ENCODE data around the gene PIEZO1. TPM values are rescaled to one million over a fixed set of nuclear protein-coding genes. Genes with fewer than 3 reads are reported as not detected.

PIEZO1 gene
- total RNA-seq, 1 donor from 2014 or later, result 37.7 TPM

DNA sequence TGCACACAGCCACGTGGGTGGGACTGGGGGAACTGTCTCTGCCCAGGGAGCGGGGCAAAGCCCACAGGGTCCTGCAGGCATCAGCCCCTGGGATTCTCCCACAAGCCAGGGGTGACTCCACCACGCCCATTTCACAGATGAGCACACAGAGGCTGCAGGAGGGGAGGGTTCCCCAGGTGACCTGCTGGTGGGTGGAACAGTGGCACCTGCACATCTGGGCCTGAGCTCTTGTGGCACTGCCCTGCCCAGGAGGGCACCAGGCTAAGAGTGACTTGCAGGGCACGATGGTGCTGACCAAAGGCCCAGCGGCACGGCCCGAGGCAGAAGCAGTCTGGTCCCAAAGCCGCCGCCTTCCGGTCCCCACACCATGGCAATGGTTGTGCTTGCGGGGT, 23.9 kb downstream of the PIEZO1 start:
- no peak overlapping the region for H3K27ac Mint-ChIP-seq
- no peak for DNase-seq (ENCODE audit: low spot score, unreplicated experiment)
- H3K27me3 Mint-ChIP-seq, result no peaks in the 10 kb centered on the region
- H3K9me3 Mint-ChIP-seq (ENCODE audit: low read depth), result no peaks in the 10 kb centered on the region
- H3K4me3 Mint-ChIP-seq (ENCODE audit: low read depth), result no peak overlapping the region
- TF ChIP-seq, protein P1, sequence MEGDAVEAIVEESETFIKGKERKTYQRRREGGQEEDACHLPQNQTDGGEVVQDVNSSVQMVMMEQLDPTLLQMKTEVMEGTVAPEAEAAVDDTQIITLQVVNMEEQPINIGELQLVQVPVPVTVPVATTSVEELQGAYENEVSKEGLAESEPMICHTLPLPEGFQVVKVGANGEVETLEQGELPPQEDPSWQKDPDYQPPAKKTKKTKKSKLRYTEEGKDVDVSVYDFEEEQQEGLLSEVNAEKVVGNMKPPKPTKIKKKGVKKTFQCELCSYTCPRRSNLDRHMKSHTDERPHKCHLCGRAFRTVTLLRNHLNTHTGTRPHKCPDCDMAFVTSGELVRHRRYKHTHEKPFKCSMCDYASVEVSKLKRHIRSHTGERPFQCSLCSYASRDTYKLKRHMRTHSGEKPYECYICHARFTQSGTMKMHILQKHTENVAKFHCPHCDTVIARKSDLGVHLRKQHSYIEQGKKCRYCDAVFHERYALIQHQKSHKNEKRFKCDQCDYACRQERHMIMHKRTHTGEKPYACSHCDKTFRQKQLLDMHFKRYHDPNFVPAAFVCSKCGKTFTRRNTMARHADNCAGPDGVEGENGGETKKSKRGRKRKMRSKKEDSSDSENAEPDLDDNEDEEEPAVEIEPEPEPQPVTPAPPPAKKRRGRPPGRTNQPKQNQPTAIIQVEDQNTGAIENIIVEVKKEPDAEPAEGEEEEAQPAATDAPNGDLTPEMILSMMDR (IDR thresholded peaks at IDR 0.05; ENCODE audit: unreplicated experiment), result no peak
- H3K4me1 Mint-ChIP-seq (ENCODE audit: low read depth), result peaks cover 25% of the 10 kb centered on the region
- H3K36me3 Mint-ChIP-seq (ENCODE audit: insufficient read depth), result no peaks in the 10 kb centered on the region

DNA sequence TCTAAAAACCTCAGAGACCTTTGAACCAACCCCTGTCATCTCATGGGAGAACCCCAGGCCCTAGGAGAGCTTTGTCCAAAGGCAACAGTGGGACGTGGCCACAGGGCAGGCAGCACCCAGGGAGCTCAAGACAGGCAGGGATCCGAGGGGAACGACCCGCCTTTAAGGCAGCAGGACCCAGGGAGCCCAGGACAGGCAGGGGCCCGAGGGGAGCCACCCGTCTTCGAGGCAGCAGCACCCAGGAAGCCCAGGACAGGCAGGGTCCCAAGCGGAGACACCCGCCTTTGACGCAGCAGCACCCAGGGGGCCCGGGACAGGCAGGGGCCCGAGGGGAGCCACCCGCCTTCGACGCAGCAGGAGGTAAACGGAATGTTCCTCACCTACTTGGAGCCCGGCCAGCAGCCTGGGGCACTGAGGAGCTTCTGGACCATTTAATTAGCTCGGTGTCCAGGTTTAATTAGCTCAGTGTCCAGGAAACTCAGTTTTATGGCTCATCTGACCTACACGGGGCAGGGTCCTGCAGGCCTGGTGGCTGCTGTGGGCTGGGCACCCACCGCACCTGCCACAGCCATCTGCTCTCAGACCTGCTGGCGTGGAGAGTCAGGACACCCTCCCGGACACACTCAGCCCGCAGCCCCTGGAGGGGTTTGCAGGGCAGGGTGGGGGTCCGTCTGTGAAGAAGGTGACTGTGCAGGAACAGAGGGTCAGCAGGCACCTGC, 24.4 kb downstream of the PIEZO1 start:
- H3K4me1 Mint-ChIP-seq (ENCODE audit: low read depth), result peaks cover 25% of the 10 kb centered on the region
- TF ChIP-seq, protein P1 (IDR thresholded peaks at IDR 0.05; ENCODE audit: unreplicated experiment), result no peak
- no peak overlapping the region for H3K27ac Mint-ChIP-seq
- H3K4me3 Mint-ChIP-seq (ENCODE audit: low read depth), result no peak overlapping the region
- no peak for DNase-seq (ENCODE audit: low spot score, unreplicated experiment)
- H3K36me3 Mint-ChIP-seq (ENCODE audit: insufficient read depth), result no peaks in the 10 kb centered on the region
- H3K9me3 Mint-ChIP-seq (ENCODE audit: low read depth), result no peaks in the 10 kb centered on the region
- no peaks in the 10 kb centered on the region for H3K27me3 Mint-ChIP-seq

DNA sequence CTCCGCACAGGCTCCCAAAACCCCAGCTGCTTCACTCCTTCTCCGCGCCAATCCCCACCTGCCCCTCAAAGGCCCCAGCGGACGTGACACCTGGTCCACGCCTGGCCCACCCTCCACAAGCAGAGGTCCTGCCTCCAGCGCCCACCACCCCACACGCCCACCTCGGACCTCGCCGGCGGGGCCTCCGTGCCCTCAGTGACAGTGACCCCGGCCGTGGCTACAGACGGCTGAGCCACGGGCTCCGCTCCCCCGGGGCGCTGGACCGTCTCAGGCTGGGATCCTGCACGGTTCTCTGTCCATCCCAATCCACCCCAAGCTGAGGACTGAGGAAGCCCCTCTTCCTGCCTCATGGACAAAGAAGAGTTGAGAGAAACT, 25.1 kb downstream of the PIEZO1 start:
- H3K36me3 Mint-ChIP-seq (ENCODE audit: insufficient read depth), result no peaks in the 10 kb centered on the region
- no peak overlapping the region for H3K4me3 Mint-ChIP-seq (ENCODE audit: low read depth)
- DNase-seq (ENCODE audit: low spot score, unreplicated experiment), result no peak
- no peaks in the 10 kb centered on the region for H3K27me3 Mint-ChIP-seq
- H3K27ac Mint-ChIP-seq, result no peak overlapping the region
- peaks cover 23% of the 10 kb centered on the region for H3K4me1 Mint-ChIP-seq (ENCODE audit: low read depth)
- H3K9me3 Mint-ChIP-seq (ENCODE audit: low read depth), result no peaks in the 10 kb centered on the region
- TF ChIP-seq, protein P1 (IDR thresholded peaks at IDR 0.05; ENCODE audit: unreplicated experiment), result no peak

DNA sequence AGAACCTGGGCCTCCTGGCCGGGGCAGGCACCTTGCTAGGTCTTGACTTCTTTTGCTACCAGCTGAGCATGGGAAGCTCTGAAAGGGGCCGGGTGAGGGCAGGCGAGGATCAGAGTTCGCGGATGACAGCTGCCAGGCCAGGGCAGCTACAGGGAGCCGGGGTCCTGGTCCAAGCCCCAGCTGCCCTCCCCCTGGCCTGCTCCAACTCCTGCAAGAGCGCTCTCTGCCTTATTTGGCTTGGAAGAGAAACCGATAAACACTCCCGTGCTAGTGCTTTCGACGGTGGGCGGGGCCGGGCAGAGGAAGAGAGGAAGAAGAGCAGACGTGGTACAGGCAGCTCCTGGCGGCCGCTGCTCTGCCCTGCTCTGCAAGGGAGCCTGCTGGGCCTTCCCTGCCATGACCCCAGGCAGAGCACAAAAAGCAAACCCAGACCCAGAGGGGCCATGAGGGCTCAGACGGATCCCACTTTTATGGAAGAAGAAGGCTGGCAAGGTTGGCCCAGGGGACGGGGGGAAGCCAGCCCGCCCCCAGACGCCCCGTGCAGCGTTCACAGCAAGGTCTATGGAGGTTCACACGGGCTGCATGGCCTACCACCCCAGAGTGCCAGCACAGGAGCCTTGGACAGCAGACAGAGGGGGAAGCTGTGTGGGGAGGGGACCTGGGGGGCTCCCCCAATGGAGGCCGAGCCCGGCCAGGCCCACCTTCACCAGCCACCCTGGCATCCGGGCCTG, 25.6 kb downstream of the PIEZO1 start:
- H3K27ac Mint-ChIP-seq, result peak overlapping the region; percentile 74
- TF ChIP-seq, protein P1 (IDR thresholded peaks at IDR 0.05; ENCODE audit: unreplicated experiment), result no peak
- H3K36me3 Mint-ChIP-seq (ENCODE audit: insufficient read depth), result no peaks in the 10 kb centered on the region
- H3K4me3 Mint-ChIP-seq (ENCODE audit: low read depth), result no peak overlapping the region
- no peaks in the 10 kb centered on the region for H3K27me3 Mint-ChIP-seq
- no peaks in the 10 kb centered on the region for H3K9me3 Mint-ChIP-seq (ENCODE audit: low read depth)
- DNase-seq (ENCODE audit: low spot score, unreplicated experiment), result no peak
- peaks cover 20% of the 10 kb centered on the region for H3K4me1 Mint-ChIP-seq (ENCODE audit: low read depth)

DNA sequence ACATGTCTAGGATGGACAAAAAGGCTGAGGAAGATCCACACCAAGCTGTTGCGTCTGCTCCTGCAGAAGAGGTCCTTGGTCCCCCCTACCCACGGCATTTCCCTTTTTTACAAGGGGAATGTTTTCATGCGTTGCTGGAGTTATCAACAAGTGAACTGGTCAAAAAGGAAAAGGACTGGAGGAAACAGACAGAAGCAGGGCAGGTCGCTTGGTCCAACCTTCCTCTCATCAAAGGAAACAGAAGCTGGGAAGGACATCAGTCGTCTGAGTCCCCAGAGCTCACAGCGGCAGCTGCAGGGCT, 26.1 kb downstream of the PIEZO1 start:
- no peaks in the 10 kb centered on the region for H3K27me3 Mint-ChIP-seq
- H3K9me3 Mint-ChIP-seq (ENCODE audit: low read depth), result no peaks in the 10 kb centered on the region
- H3K4me3 Mint-ChIP-seq (ENCODE audit: low read depth), result no peak overlapping the region
- no peaks in the 10 kb centered on the region for H3K36me3 Mint-ChIP-seq (ENCODE audit: insufficient read depth)
- H3K4me1 Mint-ChIP-seq (ENCODE audit: low read depth), result peaks cover 15% of the 10 kb centered on the region
- TF ChIP-seq, protein P1 (IDR thresholded peaks at IDR 0.05; ENCODE audit: unreplicated experiment), result no peak
- DNase-seq (ENCODE audit: low spot score, unreplicated experiment), result no peak
- peak overlapping the region; percentile 29 for H3K27ac Mint-ChIP-seq
